Nephron progenitor cell (in vitro differentiated cells): ENCODE measurements around the gene FAM151A.

Experiments used
- DNase-seq: peaks from one replicate; pipeline ENCODE4 v3.0.0; 2021
- H3K27ac Mint-ChIP-seq: 2 replicates; pipeline ENCODE4 v1.8.0; 2021; ENCODE audit warnings: mild to moderate bottlenecking, moderate library complexity, mixed read lengths
- H3K27me3 Mint-ChIP-seq: 2 replicates; pipeline ENCODE4 v1.8.0; 2021; ENCODE audit warnings: mild to moderate bottlenecking, low read depth, mixed read lengths; ENCODE audit not compliant: poor library complexity
- H3K36me3 Mint-ChIP-seq: 2 replicates; pipeline ENCODE4 v1.8.0; 2021; ENCODE audit warnings: low read depth, mixed read lengths
- H3K4me1 Mint-ChIP-seq: 2 replicates; pipeline ENCODE4 v1.8.0; 2021; ENCODE audit warnings: mixed read lengths
- H3K4me3 Mint-ChIP-seq: 2 replicates; pipeline ENCODE4 v1.8.0; 2021; ENCODE audit warnings: mild to moderate bottlenecking, moderate library complexity, mixed read lengths
- H3K9me3 Mint-ChIP-seq: 2 replicates; pipeline ENCODE4 v1.8.0; 2021; ENCODE audit warnings: mild to moderate bottlenecking, moderate library complexity, mixed read lengths
- TF ChIP-seq, protein P1 (sequence below): fragments of 200-600 bp; sonication (generic); IDR thresholded peaks from 2 replicates; pipeline ENCODE4 v1.5.0; 2021; ENCODE audit warnings: antibody characterized with exemption

FAM151A gene

DNA sequence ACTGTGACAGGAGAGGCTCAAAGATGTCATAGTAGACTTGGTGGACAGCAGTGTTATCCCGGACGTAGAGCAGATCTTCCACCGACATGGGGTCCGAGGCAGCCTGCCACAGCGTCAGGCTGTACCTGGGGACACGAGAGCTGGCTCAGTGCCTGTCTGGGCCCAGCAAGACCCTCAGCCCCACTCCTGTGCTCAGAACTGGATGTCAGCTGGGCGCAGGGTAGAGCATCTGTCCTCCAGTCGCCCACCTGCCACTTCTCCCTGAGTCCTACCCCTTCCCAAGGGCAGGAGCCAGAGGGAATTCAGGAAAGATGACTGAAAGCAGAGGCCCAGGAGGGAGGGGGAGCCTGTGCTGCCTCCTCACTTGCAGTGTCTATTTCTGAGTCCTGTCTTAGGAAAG, 11.7 kb downstream of the FAM151A start:
- H3K4me1 Mint-ChIP-seq, result peaks cover 35% of the 10 kb centered on the region
- H3K27ac Mint-ChIP-seq, result no peak overlapping the region
- H3K27me3 Mint-ChIP-seq, result peaks cover 3% of the 10 kb centered on the region
- no peaks in the 10 kb centered on the region for H3K9me3 Mint-ChIP-seq
- no peak overlapping the region for H3K4me3 Mint-ChIP-seq
- TF ChIP-seq, protein P1, sequence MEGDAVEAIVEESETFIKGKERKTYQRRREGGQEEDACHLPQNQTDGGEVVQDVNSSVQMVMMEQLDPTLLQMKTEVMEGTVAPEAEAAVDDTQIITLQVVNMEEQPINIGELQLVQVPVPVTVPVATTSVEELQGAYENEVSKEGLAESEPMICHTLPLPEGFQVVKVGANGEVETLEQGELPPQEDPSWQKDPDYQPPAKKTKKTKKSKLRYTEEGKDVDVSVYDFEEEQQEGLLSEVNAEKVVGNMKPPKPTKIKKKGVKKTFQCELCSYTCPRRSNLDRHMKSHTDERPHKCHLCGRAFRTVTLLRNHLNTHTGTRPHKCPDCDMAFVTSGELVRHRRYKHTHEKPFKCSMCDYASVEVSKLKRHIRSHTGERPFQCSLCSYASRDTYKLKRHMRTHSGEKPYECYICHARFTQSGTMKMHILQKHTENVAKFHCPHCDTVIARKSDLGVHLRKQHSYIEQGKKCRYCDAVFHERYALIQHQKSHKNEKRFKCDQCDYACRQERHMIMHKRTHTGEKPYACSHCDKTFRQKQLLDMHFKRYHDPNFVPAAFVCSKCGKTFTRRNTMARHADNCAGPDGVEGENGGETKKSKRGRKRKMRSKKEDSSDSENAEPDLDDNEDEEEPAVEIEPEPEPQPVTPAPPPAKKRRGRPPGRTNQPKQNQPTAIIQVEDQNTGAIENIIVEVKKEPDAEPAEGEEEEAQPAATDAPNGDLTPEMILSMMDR, result no peak
- no peak for DNase-seq
- no peaks in the 10 kb centered on the region for H3K36me3 Mint-ChIP-seq

- no peaks in the 10 kb centered on the region for H3K36me3 Mint-ChIP-seq
- no peak overlapping the region for H3K27ac Mint-ChIP-seq
- DNase-seq, result no peak
- peaks cover 41% of the 10 kb centered on the region for H3K4me1 Mint-ChIP-seq
- TF ChIP-seq, protein P1, result no peak
- H3K4me3 Mint-ChIP-seq, result no peak overlapping the region
- H3K9me3 Mint-ChIP-seq, result no peaks in the 10 kb centered on the region
- peaks cover 3% of the 10 kb centered on the region for H3K27me3 Mint-ChIP-seq
Measured at GRCh38 chr1:54610601-54611580, 12.4 kb downstream of the FAM151A start.

DNA sequence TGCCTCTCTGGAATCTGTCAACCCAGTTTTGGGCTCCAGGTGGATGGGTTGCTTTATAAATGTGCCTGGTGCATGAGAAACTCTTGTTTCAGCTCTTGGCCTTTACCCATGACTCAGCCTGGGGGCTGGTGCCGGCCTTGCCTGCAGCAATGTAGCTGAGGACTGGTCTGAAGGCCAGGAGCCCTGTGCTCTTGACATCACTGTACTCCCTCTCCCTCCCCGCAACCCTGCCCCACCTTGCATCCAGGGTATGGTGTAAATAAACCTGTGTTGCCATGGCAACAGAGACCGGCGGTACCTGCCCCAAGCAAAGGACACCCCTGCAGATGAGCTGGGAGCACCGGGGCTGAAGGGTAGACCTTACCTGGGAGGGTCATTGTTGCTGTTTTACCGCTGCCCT, 13.3 kb downstream of the FAM151A start:
- H3K27me3 Mint-ChIP-seq, result peaks cover 3% of the 10 kb centered on the region
- H3K27ac Mint-ChIP-seq, result no peak overlapping the region
- no peaks in the 10 kb centered on the region for H3K36me3 Mint-ChIP-seq
- H3K9me3 Mint-ChIP-seq, result no peaks in the 10 kb centered on the region
- no peak for DNase-seq
- TF ChIP-seq, protein P1, result no peak
- no peak overlapping the region for H3K4me3 Mint-ChIP-seq
- peaks cover 42% of the 10 kb centered on the region for H3K4me1 Mint-ChIP-seq

DNA sequence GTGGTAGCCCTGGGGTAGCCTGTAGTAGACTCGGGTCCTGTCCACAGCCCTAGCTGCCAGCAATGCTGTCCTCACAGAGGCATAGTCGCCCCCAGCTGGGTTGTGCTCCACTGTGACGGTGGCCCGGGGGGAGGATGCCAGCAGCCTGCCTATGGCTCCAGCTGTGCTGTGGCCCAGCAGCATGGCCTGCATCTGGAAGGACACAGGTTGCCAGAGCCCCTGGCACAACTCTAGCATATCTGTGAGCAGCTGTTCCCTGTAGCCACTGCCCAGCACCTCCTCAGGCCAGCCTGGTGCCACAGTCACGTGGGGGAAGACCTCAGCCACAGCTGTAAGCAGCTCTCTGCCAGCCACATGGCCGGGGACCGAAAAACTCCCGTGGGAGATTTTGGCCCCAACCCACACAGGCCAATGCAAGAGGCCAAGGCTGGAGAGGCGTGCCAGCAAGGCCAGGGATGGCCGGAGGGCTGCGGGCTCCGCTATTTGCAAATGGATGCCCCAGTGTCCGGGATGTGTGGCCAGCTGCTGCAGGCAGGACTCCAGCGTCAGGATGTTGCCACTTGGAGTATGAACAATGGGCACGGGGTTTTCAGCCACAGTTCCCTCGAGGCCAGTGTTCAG, 13.9 kb downstream of the FAM151A start:
- TF ChIP-seq, protein P1, result no peak
- no peak for DNase-seq
- peaks cover 44% of the 10 kb centered on the region for H3K4me1 Mint-ChIP-seq
- H3K27me3 Mint-ChIP-seq, result peaks cover 3% of the 10 kb centered on the region
- no peaks in the 10 kb centered on the region for H3K36me3 Mint-ChIP-seq
- no peak overlapping the region for H3K27ac Mint-ChIP-seq
- H3K4me3 Mint-ChIP-seq, result no peak overlapping the region
- no peaks in the 10 kb centered on the region for H3K9me3 Mint-ChIP-seq

- DNase-seq, result no peak
- no peak overlapping the region for H3K27ac Mint-ChIP-seq
- peaks cover 3% of the 10 kb centered on the region for H3K27me3 Mint-ChIP-seq
- no peak overlapping the region for H3K4me3 Mint-ChIP-seq
- peaks cover 47% of the 10 kb centered on the region for H3K4me1 Mint-ChIP-seq
- no peaks in the 10 kb centered on the region for H3K36me3 Mint-ChIP-seq
- H3K9me3 Mint-ChIP-seq, result no peaks in the 10 kb centered on the region
- TF ChIP-seq, protein P1, result no peak
Measured at GRCh38 chr1:54608566-54609230, 14.6 kb downstream of the FAM151A start.
